ENCODE results near the gene ZFP92. TPM values are rescaled to one million over a fixed set of nuclear protein-coding genes. Genes with fewer than 3 reads are reported as not detected.

ZFP92 gene
- total RNA-seq, 4 donors from 2014 or later = 0.26 to 2.4 (median 0.88) TPM

DNA sequence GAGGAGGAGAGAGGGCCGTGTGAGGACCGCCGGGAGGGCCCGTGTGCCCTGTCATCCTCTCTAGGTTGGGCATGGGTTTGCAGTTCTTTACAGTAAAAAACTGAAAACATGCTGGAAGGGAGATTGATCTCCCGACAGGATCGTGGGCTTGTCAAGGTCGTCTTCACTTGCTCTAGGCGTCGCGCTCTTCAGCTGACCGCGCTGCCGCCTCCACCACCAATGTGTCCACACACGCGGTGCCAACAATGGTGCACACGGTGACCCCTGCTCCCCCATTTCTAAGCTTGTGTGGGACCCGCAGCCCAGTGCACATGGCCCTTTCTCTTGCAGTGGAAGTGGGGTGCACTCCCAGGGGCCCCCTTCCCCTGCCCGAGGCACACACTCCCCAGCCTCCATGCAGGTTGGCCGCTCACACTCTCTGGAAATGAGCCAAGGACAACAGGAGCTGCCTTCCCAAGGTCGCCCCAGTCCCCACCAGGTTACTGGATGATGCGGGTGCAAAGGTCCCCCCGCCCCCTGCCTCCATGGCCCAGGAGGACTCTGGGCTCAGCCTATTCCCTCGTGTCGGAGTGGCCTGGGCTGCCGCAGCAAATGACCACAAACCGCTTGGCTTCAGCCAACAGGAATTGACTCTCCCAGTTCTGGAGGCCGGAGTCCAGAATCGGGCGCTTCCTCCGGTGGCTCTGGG is 1.7 kb upstream of the ZFP92 start:
- no peaks in the 10 kb centered on the region for H3K4me1 ChIP-seq
- TF ChIP-seq POLR2A (IDR thresholded peaks at IDR 0.05) = no peak
- TF ChIP-seq, protein P1, sequence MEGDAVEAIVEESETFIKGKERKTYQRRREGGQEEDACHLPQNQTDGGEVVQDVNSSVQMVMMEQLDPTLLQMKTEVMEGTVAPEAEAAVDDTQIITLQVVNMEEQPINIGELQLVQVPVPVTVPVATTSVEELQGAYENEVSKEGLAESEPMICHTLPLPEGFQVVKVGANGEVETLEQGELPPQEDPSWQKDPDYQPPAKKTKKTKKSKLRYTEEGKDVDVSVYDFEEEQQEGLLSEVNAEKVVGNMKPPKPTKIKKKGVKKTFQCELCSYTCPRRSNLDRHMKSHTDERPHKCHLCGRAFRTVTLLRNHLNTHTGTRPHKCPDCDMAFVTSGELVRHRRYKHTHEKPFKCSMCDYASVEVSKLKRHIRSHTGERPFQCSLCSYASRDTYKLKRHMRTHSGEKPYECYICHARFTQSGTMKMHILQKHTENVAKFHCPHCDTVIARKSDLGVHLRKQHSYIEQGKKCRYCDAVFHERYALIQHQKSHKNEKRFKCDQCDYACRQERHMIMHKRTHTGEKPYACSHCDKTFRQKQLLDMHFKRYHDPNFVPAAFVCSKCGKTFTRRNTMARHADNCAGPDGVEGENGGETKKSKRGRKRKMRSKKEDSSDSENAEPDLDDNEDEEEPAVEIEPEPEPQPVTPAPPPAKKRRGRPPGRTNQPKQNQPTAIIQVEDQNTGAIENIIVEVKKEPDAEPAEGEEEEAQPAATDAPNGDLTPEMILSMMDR (IDR thresholded peaks at IDR 0.05) = no peak
- H3K4me3 ChIP-seq = no peak overlapping the region
- no peaks in the 10 kb centered on the region for H3K9me3 ChIP-seq
- no peak overlapping the region for H3K27ac ChIP-seq
- intact Hi-C loops (cut with DNase I; ENCODE audit: low total_unique reads) = no loop called here
- H3K36me3 ChIP-seq = no peaks in the 10 kb centered on the region
- H3K27me3 ChIP-seq = no peaks in the 10 kb centered on the region
- DNase-seq = no peak

- Histone ChIP-seq H3K27me3 (no peaks in the 10 kb centered on the region), H3K27ac (no peak overlapping the region), H3K36me3 (no peaks in the 10 kb centered on the region), H3K4me1 (no peaks in the 10 kb centered on the region), H3K9me3 (no peaks in the 10 kb centered on the region), H3K4me3 (no peak overlapping the region)
- no peak for DNase-seq
- intact Hi-C loops (cut with DNase I; ENCODE audit: low total_unique reads) = no loop called here
- TF ChIP-seq, protein P1 (IDR thresholded peaks at IDR 0.05) = no peak
- TF ChIP-seq POLR2A (IDR thresholded peaks at IDR 0.05) = no peak
Measured at GRCh38 chrX:153410373-153410772, 899 bp upstream of the ZFP92 start.

DNA sequence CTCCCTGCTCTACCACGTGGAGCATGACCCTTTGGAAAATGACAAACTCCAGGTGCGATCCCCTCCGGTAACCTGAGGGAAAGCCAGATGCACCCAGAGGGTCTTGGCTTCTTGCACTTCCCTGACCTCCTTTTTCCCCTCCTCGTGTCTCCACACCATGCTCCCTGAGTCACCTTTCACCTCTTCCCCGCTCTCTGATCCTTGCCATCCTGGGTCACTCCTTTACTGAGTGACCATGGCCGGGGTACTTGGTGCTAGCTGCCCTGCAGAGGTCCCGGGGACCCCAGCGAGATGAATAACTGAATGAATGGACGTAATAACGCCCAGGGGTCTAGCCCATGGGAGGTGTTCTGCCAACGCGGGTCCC is 401 bp upstream of the ZFP92 start:
- Histone ChIP-seq H3K36me3 (no peaks in the 10 kb centered on the region), H3K27me3 (no peaks in the 10 kb centered on the region), H3K9me3 (no peaks in the 10 kb centered on the region), H3K4me1 (no peaks in the 10 kb centered on the region), H3K27ac (peak overlapping the region in 1 of 2 donors; percentile 3), H3K4me3 (peak overlapping the region; percentile 43 to 50)
- TF ChIP-seq POLR2A (IDR thresholded peaks at IDR 0.05) = no peak
- TF ChIP-seq, protein P1 (IDR thresholded peaks at IDR 0.05) = no peak
- intact Hi-C loops (cut with DNase I; ENCODE audit: low total_unique reads) = no loop called here
- DNase-seq = no peak

GRCh38 chrX:153411988-153412574 is 809 bp downstream of the ZFP92 start:
- H3K9me3 ChIP-seq = no peaks in the 10 kb centered on the region
- H3K4me3 ChIP-seq = peak overlapping the region; percentile 43 to 50
- peak overlapping the region in 1 of 2 donors; percentile 4 for H3K27ac ChIP-seq
- DNase-seq = no peak
- no peak for TF ChIP-seq POLR2A (IDR thresholded peaks at IDR 0.05)
- TF ChIP-seq, protein P1 (IDR thresholded peaks at IDR 0.05) = no peak
- intact Hi-C loops (cut with DNase I; ENCODE audit: low total_unique reads) = no loop called here
- H3K27me3 ChIP-seq = no peaks in the 10 kb centered on the region
- H3K4me1 ChIP-seq = no peaks in the 10 kb centered on the region
- no peaks in the 10 kb centered on the region for H3K36me3 ChIP-seq
